Activated CD4-positive, alpha-beta T cell treated with anti-CD3 and anti-CD28 coated beads for 36 hours (primary cell): ENCODE results near the gene SWAP70. TPM values are rescaled to one million over a fixed set of nuclear protein-coding genes. Genes with fewer than 3 reads are reported as not detected.
"Not testable (repeated sequence)": the region's sequence is repeated elsewhere in the genome, so short reads cannot be mapped to it uniquely, and the experiment has no call there.

Experiments
- ATAC-seq: fragments of 200-7000 bp; cut with Tn5 transposase; one replicate; pipeline ENCODE4 v1.10.0; 2021; ENCODE audit warnings: mild to moderate bottlenecking, moderate library complexity
- CTCF ChIA-PET: fragments of 350-600 bp; sonication (Branson Sonifier 250); formaldehyde crosslinking; loops from one replicate; lab custom pipeline; 2021; ENCODE audit warnings: antibody characterized with exemption; lab: Charles Lee
- POLR2A ChIA-PET: fragments of 350-600 bp; sonication (Branson Sonifier 250); formaldehyde crosslinking; loops from one replicate; lab custom pipeline; 2021; ENCODE audit warnings: antibody characterized with exemption, inconsistent platforms; lab: Charles Lee
- DNase-seq: peaks from one replicate; pipeline ENCODE4 v3.0.0-alpha.2; 2020
- H3K27ac Mint-ChIP-seq: one replicate; pipeline ENCODE4 v1.8.0; 2021; ENCODE audit warnings: mixed read lengths
- H3K27me3 Mint-ChIP-seq: one replicate; pipeline ENCODE4 v1.8.0; 2021; ENCODE audit warnings: mixed read lengths
- H3K36me3 Mint-ChIP-seq: one replicate; pipeline ENCODE4 v1.8.0; 2021; ENCODE audit warnings: low read depth, mixed read lengths
- H3K4me1 Mint-ChIP-seq: one replicate; pipeline ENCODE4 v1.8.0; 2021; ENCODE audit warnings: mixed read lengths
- H3K4me3 Mint-ChIP-seq: one replicate; pipeline ENCODE4 v1.8.0; 2021; ENCODE audit warnings: mild to moderate bottlenecking, moderate library complexity, mixed read lengths
- H3K9me3 Mint-ChIP-seq: one replicate; pipeline ENCODE4 v1.8.0; 2021; ENCODE audit warnings: low read depth, mixed read lengths
- intact Hi-C, 2 experiments: fragments of 100-400 bp; cut with DNase I in 1 of 2; cut with micrococcal nuclease in 1 of 2; formaldehyde crosslinking; loops; one replicate each; pipeline versions ENCODE4 v1.14.2 to v1.15.1; 2022 to 2024; cut with DNase I, micrococcal nuclease
- total RNA-seq, 2 experiments: library from RNA; stranded (reverse); gene quantifications; one replicate each; pipeline ENCODE4 v1.2.3, GENCODE V29; 2021

SWAP70 gene
- 1 to 10 TPM; 7.5 to 9.7 TPM for total RNA-seq

GRCh38 chr11:9663699-9664275 lies at the start of gene SWAP70:
SWAP70 (plus strand) TSS chr11:9664077; CDS start chr11:9664180, 103 bp downstream.
- POLR2A ChIA-PET = interaction anchor here (0.5 kb wide), 1 partner anchor 22 kb away, joined by 5 read pairs; no protein-coding TSS in a partner anchor
- H3K27ac Mint-ChIP-seq = peak within 1 kb of the TSS; percentile 42
- peak within 1 kb of the TSS; percentile 79 for H3K4me3 Mint-ChIP-seq
- CTCF ChIA-PET = interaction anchor here (1.3 to 1.7 kb wide), 2 partner anchors 11 to 53 kb away, joined by 3 to 5 read pairs; no protein-coding TSS in a partner anchor
- peaks cover 24% of the 10 kb centered on the region for H3K27me3 Mint-ChIP-seq
- peaks cover 11% of the 10 kb centered on the region for H3K4me1 Mint-ChIP-seq
- ATAC-seq (peak; percentile 94), DNase-seq (peak; percentile 85)
- H3K9me3 Mint-ChIP-seq = peaks cover 7% of the 10 kb centered on the region
- peaks cover 5% of the 10 kb centered on the region for H3K36me3 Mint-ChIP-seq
- intact Hi-C loops = loop anchor here in 1 of 2 experiments (1.0 to 2.0 kb wide), 5 partner anchors 49 to 645 kb away; partner anchors contain the start of gene WEE1

GRCh38 chr11:9615031-9615451 lies 48.8 kb upstream of the SWAP70 start:
- Mint-ChIP-seq H3K27ac (no peak overlapping the region), H3K9me3 (no peaks in the 10 kb centered on the region), H3K36me3 (no peaks in the 10 kb centered on the region), H3K4me3 (peak overlapping the region; percentile 76), H3K27me3 (no peaks in the 10 kb centered on the region), H3K4me1 (peaks cover 46% of the 10 kb centered on the region)
- ChIA-PET POLR2A (interaction anchor here (0.6 kb wide), 1 partner anchor 269 kb away, joined by 7 read pairs; no protein-coding TSS in a partner anchor), CTCF (no interaction called here)
- no peak for ATAC-seq
- peak; percentile 39 for DNase-seq
- intact Hi-C loops = loop anchor here (2.0 kb wide), 2 partner anchors 42 to 692 kb away; partner anchors contain the start of gene WEE1 (in 1 of the 2)

- Mint-ChIP-seq H3K4me1 (peaks cover 44% of the 10 kb centered on the region), H3K27ac (peak overlapping the region; percentile 43)
- intact Hi-C loops = no loop called here
Measured at GRCh38 chr11:9616042-9616675, 47.7 kb upstream of the SWAP70 start.

DNA sequence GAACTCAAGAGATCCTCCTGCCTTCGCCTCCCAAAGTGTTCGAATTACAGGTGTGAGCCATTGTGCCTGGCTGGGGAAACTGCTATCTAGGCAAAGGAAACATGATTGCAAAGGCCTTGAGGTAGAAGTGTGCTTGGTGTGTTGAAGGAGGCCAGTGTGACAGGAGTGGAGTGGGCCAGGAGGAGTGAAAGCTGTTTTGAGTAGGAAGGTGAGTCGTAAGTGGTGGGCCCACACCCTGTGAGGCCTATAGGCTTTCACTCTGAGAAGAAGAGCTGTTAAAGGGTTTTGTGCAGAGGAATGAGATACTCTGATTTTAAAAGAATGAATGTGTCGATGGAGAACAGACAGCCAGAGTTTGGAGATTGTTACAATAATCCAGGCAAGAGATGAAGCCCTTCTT lies 47.0 kb upstream of the SWAP70 start:
- H3K27me3 Mint-ChIP-seq = no peaks in the 10 kb centered on the region
- ChIA-PET CTCF (interaction anchor here (0.7 to 2.0 kb wide), 5 partner anchors 16 to 190 kb away, joined by 3 to 11 read pairs (median 7); no protein-coding TSS in a partner anchor), POLR2A (interaction anchor here (1.0 kb wide), 1 partner anchor 16 kb away, joined by 4 read pairs; no protein-coding TSS in a partner anchor)
- H3K4me3 Mint-ChIP-seq = no peak overlapping the region
- peak; percentile 53 for DNase-seq
- peak; percentile 10 for ATAC-seq
- peaks cover 42% of the 10 kb centered on the region for H3K4me1 Mint-ChIP-seq
- H3K36me3 Mint-ChIP-seq = no peaks in the 10 kb centered on the region
- H3K27ac Mint-ChIP-seq = no peak overlapping the region
- no peaks in the 10 kb centered on the region for H3K9me3 Mint-ChIP-seq
- intact Hi-C loops = no loop called here

More at GRCh38 chr11:9616042-9616675, 47.7 kb upstream of the SWAP70 start:
- H3K36me3 Mint-ChIP-seq = no peaks in the 10 kb centered on the region
- no peak for ATAC-seq
- POLR2A ChIA-PET = interaction anchor here (1.0 kb wide), 1 partner anchor 15 kb away, joined by 4 read pairs; no protein-coding TSS in a partner anchor
- no peaks in the 10 kb centered on the region for H3K27me3 Mint-ChIP-seq
- DNase-seq = no peak
- CTCF ChIA-PET = interaction anchor here (2.0 kb wide), 1 partner anchor 132 kb away, joined by 11 read pairs; no protein-coding TSS in a partner anchor
- H3K9me3 Mint-ChIP-seq = no peaks in the 10 kb centered on the region
- no peak overlapping the region for H3K4me3 Mint-ChIP-seq

DNA sequence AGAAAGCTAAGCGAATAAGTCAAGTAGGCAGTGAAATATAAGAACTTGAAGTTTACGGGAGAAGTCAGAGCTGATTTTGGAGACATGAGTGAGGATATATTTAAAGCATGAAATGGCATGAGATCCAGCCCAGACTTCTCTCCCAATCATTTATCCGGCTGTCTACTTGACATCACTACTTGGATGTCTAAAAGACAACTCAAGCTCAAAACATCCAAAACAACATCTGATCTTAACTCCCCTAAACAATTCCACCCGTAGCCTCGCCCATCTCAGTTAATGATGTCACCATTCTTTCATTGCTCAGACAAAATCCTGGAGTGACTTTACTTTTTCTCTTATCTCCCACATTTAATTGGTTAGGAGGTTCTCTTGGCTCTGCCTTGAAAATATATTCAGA lies 45.9 kb upstream of the SWAP70 start:
- no peak overlapping the region for H3K27ac Mint-ChIP-seq
- ATAC-seq = no peak
- intact Hi-C loops = no loop called here
- no peak for DNase-seq
- H3K4me1 Mint-ChIP-seq = peaks cover 37% of the 10 kb centered on the region
- ChIA-PET CTCF (interaction anchor here (1.5 to 2.0 kb wide), 3 partner anchors 17 to 130 kb away, joined by 7 to 11 read pairs (median 9); no protein-coding TSS in a partner anchor), POLR2A (no interaction called here)
- no peaks in the 10 kb centered on the region for H3K9me3 Mint-ChIP-seq
- no peaks in the 10 kb centered on the region for H3K27me3 Mint-ChIP-seq
- H3K4me3 Mint-ChIP-seq = no peak overlapping the region
- no peaks in the 10 kb centered on the region for H3K36me3 Mint-ChIP-seq

GRCh38 chr11:9619004-9619403 lies 44.9 kb upstream of the SWAP70 start:
- ATAC-seq (no peak), DNase-seq (no peak)
- ChIA-PET POLR2A (no interaction called here), CTCF (no interaction called here)
- Mint-ChIP-seq H3K27ac (no peak overlapping the region), H3K4me3 (no peak overlapping the region), H3K36me3 (no peaks in the 10 kb centered on the region), H3K27me3 (no peaks in the 10 kb centered on the region), H3K9me3 (no peaks in the 10 kb centered on the region), H3K4me1 (peaks cover 29% of the 10 kb centered on the region)
- intact Hi-C loops = no loop called here

DNA sequence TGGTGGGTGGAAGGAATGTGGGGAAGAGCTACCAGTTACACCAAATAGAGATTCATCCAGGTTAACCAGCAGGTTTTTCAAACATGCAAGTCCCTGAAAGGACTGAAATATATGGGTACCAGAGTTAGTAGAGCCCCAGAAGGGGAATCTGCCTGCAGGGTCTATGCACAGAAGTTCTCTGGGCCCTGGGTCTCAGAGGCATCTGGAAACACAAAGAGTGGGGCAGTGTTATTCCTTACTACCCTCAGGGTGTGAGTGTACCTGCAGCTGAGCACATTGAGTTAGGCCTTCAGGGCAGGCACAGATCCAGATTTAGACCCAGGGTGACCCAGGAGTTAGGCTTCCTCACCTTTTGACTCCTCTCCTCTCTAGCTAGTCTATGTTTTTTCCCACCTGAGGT lies 43.9 kb upstream of the SWAP70 start:
- no peak overlapping the region for H3K27ac Mint-ChIP-seq
- H3K4me1 Mint-ChIP-seq = peaks cover 20% of the 10 kb centered on the region
- no peaks in the 10 kb centered on the region for H3K36me3 Mint-ChIP-seq
- H3K27me3 Mint-ChIP-seq = no peaks in the 10 kb centered on the region
- intact Hi-C loops = no loop called here
- POLR2A ChIA-PET = no interaction called here
- H3K4me3 Mint-ChIP-seq = no peak overlapping the region
- H3K9me3 Mint-ChIP-seq = no peaks in the 10 kb centered on the region
- CTCF ChIA-PET = interaction anchor here (0.6 to 2.0 kb wide), 3 partner anchors 85 to 426 kb away, joined by 3 to 7 read pairs (median 4); no protein-coding TSS in a partner anchor
- no peak for DNase-seq
- ATAC-seq = no peak

GRCh38 chr11:9622353-9622752 lies 41.5 kb upstream of the SWAP70 start:
- H3K27me3 Mint-ChIP-seq, H3K27ac Mint-ChIP-seq, H3K36me3 Mint-ChIP-seq, CTCF ChIA-PET, H3K4me1 Mint-ChIP-seq, H3K9me3 Mint-ChIP-seq, POLR2A ChIA-PET, intact Hi-C loops, ATAC-seq, H3K4me3 Mint-ChIP-seq, DNase-seq: not testable (repeated sequence)

DNA sequence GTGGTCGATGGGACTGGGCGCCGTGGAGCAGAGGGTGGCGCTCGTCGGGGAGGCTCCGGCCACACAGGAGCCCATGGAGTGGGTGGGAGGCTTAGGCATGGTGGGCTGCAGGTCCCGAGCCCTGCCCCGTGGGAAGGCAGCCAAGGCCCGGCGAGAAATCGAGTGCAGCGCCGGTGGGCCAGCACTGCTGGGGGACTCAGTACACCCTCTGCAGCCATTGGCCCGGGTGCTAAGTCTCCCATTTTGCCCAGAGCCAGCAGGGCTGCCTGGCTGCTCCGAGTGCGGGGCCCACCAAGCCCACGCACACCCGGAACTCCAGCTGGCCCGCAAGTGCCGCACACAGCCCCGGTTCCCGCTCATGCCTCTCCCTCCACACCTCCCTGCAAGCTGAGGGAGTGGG lies 40.8 kb upstream of the SWAP70 start:
- H3K27me3 Mint-ChIP-seq, H3K4me3 Mint-ChIP-seq, CTCF ChIA-PET, POLR2A ChIA-PET, ATAC-seq, H3K4me1 Mint-ChIP-seq, DNase-seq, H3K36me3 Mint-ChIP-seq, H3K27ac Mint-ChIP-seq, intact Hi-C loops, H3K9me3 Mint-ChIP-seq: not testable (repeated sequence)

GRCh38 chr11:9624448-9624847 lies 39.4 kb upstream of the SWAP70 start:
- POLR2A ChIA-PET = no interaction called here
- no peak overlapping the region for H3K27ac Mint-ChIP-seq
- H3K9me3 Mint-ChIP-seq = no peaks in the 10 kb centered on the region
- intact Hi-C loops = no loop called here
- H3K4me3 Mint-ChIP-seq = no peak overlapping the region
- H3K4me1 Mint-ChIP-seq = no peaks in the 10 kb centered on the region
- DNase-seq (no peak), ATAC-seq (no peak)
- no peaks in the 10 kb centered on the region for H3K36me3 Mint-ChIP-seq
- no peaks in the 10 kb centered on the region for H3K27me3 Mint-ChIP-seq
- CTCF ChIA-PET = interaction anchor here (1.2 kb wide), 1 partner anchor 12 kb away, joined by 5 read pairs; no protein-coding TSS in a partner anchor

GRCh38 chr11:9625162-9625561 lies 38.7 kb upstream of the SWAP70 start:
- Mint-ChIP-seq H3K36me3 (no peaks in the 10 kb centered on the region), H3K27me3 (no peaks in the 10 kb centered on the region), H3K4me3 (no peak overlapping the region), H3K27ac (no peak overlapping the region), H3K9me3 (no peaks in the 10 kb centered on the region), H3K4me1 (no peaks in the 10 kb centered on the region)
- CTCF ChIA-PET = interaction anchor here (1.1 to 1.2 kb wide), 2 partner anchors 12 to 90 kb away, joined by 3 to 5 read pairs; no protein-coding TSS in a partner anchor
- ATAC-seq (no peak), DNase-seq (no peak)
- intact Hi-C loops = no loop called here
- POLR2A ChIA-PET = no interaction called here
